Mammary epithelial cell (primary cell): Measurements from ENCODE around the gene PA2G4.

Source experiments
- CTCF ChIP-seq, 2 donors: IDR thresholded peaks in 1 of 2; conservative IDR thresholded peaks in 1 of 2; 2 replicates each; pipeline ENCODE4 v1.5.1; 2011 to 2012; ENCODE audit warnings: inconsistent platforms in 2 of 2, low read length in 2 of 2, mild to moderate bottlenecking in 2 of 2, control low read depth in 1 of 2, low read depth in 1 of 2; ENCODE audit not compliant: insufficient read depth in 1 of 2; ENCODE audit errors: extremely low read depth in 1 of 2
- EZH2 ChIP-seq: IDR thresholded peaks from 2 replicates; pipeline ENCODE4 v1.6.1; 2012; ENCODE audit warnings: low read length, inconsistent platforms, borderline replicate concordance

GRCh38 chr12:56162468-56163290 lies 58.3 kb downstream of the PA2G4 start:
- TF ChIP-seq CTCF (conservative IDR thresholded peaks at IDR 0.05 in 1 of 2, IDR thresholded peaks at IDR 0.05 in 1 of 2; ENCODE audit: extremely low read depth in 1 of 2, insufficient read depth in 1 of 2, low read depth in 1 of 2, low read length in 2 of 2) = no peak
- no peak for TF ChIP-seq EZH2
